ENCODE results near the gene SMARCA2. TPM values are rescaled to one million over a fixed set of nuclear protein-coding genes. Genes with fewer than 3 reads are reported as not detected.

SMARCA2 gene
- total RNA-seq, 1 experiment from 2014 or later: 108 TPM

GRCh38 chr9:2126331-2126803 is 111.2 kb downstream of the SMARCA2 start:
- Histone ChIP-seq H3K79me2 (ENCODE audit: low read length) (peaks cover 34% of the 10 kb centered on the region), H3K9me3 (ENCODE audit: low read length) (no peaks in the 10 kb centered on the region), H4K20me1 (ENCODE audit: insufficient read depth, low read depth, low read length) (no peaks in the 10 kb centered on the region), H3K27me3 (ENCODE audit: low read length) (no peaks in the 10 kb centered on the region), H2AFZ (ENCODE audit: low read length) (no peak overlapping the region), H3K9me2 (replicated peaks; ENCODE audit: insufficient read depth, low read length) (no peaks in the 10 kb centered on the region), H3K36me3 (ENCODE audit: insufficient read depth, low read length) (0 out of 2 replicates have a peak, but pooled peaks cover 3% of the 10 kb centered on the region), H3K27ac (ENCODE audit: low read length) (no peak overlapping the region), H3K9ac (ENCODE audit: low read length) (no peak overlapping the region), H3K4me2 (ENCODE audit: low read depth, low read length, poor library complexity, severe bottlenecking) (no peak overlapping the region), H3K4me1 (ENCODE audit: low read length) (peaks cover 13% of the 10 kb centered on the region), H3K4me3 (ENCODE audit: low read length) (no peak overlapping the region)
- DNase-seq: no peak

- Histone ChIP-seq H3K9ac (ENCODE audit: low read length) (no peak overlapping the region), H2AFZ (ENCODE audit: low read length) (no peak overlapping the region), H3K4me3 (ENCODE audit: low read length) (no peak overlapping the region), H3K27ac (ENCODE audit: low read length) (no peak overlapping the region), H3K36me3 (ENCODE audit: insufficient read depth, low read length) (0 out of 2 replicates have a peak, but pooled peaks cover 3% of the 10 kb centered on the region), H3K9me2 (replicated peaks; ENCODE audit: insufficient read depth, low read length) (no peaks in the 10 kb centered on the region), H3K79me2 (ENCODE audit: low read length) (peaks cover 40% of the 10 kb centered on the region), H3K27me3 (ENCODE audit: low read length) (no peaks in the 10 kb centered on the region), H3K4me1 (ENCODE audit: low read length) (peaks cover 19% of the 10 kb centered on the region), H4K20me1 (ENCODE audit: insufficient read depth, low read depth, low read length) (no peaks in the 10 kb centered on the region), H3K4me2 (ENCODE audit: low read depth, low read length, poor library complexity, severe bottlenecking) (no peak overlapping the region), H3K9me3 (ENCODE audit: low read length) (no peaks in the 10 kb centered on the region)
- DNase-seq: no peak
Observed at GRCh38 chr9:2127486-2127885, 112.3 kb downstream of the SMARCA2 start.

GRCh38 chr9:2128141-2128540 is 113.0 kb downstream of the SMARCA2 start:
- Histone ChIP-seq H3K9me2 (replicated peaks; ENCODE audit: insufficient read depth, low read length) (no peaks in the 10 kb centered on the region), H3K4me1 (ENCODE audit: low read length) (peaks cover 19% of the 10 kb centered on the region), H3K4me2 (ENCODE audit: low read depth, low read length, poor library complexity, severe bottlenecking) (no peak overlapping the region), H4K20me1 (ENCODE audit: insufficient read depth, low read depth, low read length) (no peaks in the 10 kb centered on the region), H3K36me3 (ENCODE audit: insufficient read depth, low read length) (0 out of 2 replicates have a peak, but pooled peaks cover 3% of the 10 kb centered on the region), H3K9ac (ENCODE audit: low read length) (no peak overlapping the region), H2AFZ (ENCODE audit: low read length) (no peak overlapping the region), H3K27ac (ENCODE audit: low read length) (no peak overlapping the region; the same call in 1 of the 2 replicates), H3K79me2 (ENCODE audit: low read length) (peaks cover 40% of the 10 kb centered on the region), H3K4me3 (ENCODE audit: low read length) (no peak overlapping the region), H3K9me3 (ENCODE audit: low read length) (no peaks in the 10 kb centered on the region), H3K27me3 (ENCODE audit: low read length) (no peaks in the 10 kb centered on the region)
- no peak for DNase-seq

GRCh38 chr9:2128618-2129017 is 113.5 kb downstream of the SMARCA2 start:
- H3K4me1 ChIP-seq (ENCODE audit: low read length): peaks cover 19% of the 10 kb centered on the region
- H3K27me3 ChIP-seq (ENCODE audit: low read length): no peaks in the 10 kb centered on the region
- H4K20me1 ChIP-seq (ENCODE audit: insufficient read depth, low read depth, low read length): no peaks in the 10 kb centered on the region
- no peak overlapping the region for H3K4me2 ChIP-seq (ENCODE audit: low read depth, low read length, poor library complexity, severe bottlenecking)
- H3K79me2 ChIP-seq (ENCODE audit: low read length): peaks cover 43% of the 10 kb centered on the region
- no peaks in the 10 kb centered on the region for H3K9me3 ChIP-seq (ENCODE audit: low read length)
- H3K4me3 ChIP-seq (ENCODE audit: low read length): no peak overlapping the region
- H2AFZ ChIP-seq (ENCODE audit: low read length): no peak overlapping the region
- no peak overlapping the region for H3K27ac ChIP-seq (ENCODE audit: low read length)
- H3K9me2 ChIP-seq (replicated peaks; ENCODE audit: insufficient read depth, low read length): no peaks in the 10 kb centered on the region
- 0 out of 2 replicates have a peak, but pooled peaks cover 3% of the 10 kb centered on the region for H3K36me3 ChIP-seq (ENCODE audit: insufficient read depth, low read length)
- no peak for DNase-seq
- no peak overlapping the region for H3K9ac ChIP-seq (ENCODE audit: low read length)

GRCh38 chr9:2130941-2131340 is 115.8 kb downstream of the SMARCA2 start:
- no peaks in the 10 kb centered on the region for H3K9me2 ChIP-seq (replicated peaks; ENCODE audit: insufficient read depth, low read length)
- peaks cover 44% of the 10 kb centered on the region for H3K79me2 ChIP-seq (ENCODE audit: low read length)
- no peaks in the 10 kb centered on the region for H3K9me3 ChIP-seq (ENCODE audit: low read length)
- H4K20me1 ChIP-seq (ENCODE audit: insufficient read depth, low read depth, low read length): no peaks in the 10 kb centered on the region
- no peak overlapping the region for H3K4me2 ChIP-seq (ENCODE audit: low read depth, low read length, poor library complexity, severe bottlenecking)
- H3K27me3 ChIP-seq (ENCODE audit: low read length): no peaks in the 10 kb centered on the region
- H2AFZ ChIP-seq (ENCODE audit: low read length): no peak overlapping the region
- peaks cover 3% of the 10 kb centered on the region for H3K36me3 ChIP-seq (ENCODE audit: insufficient read depth, low read length)
- H3K27ac ChIP-seq (ENCODE audit: low read length): no peak overlapping the region
- H3K4me3 ChIP-seq (ENCODE audit: low read length): no peak overlapping the region
- H3K4me1 ChIP-seq (ENCODE audit: low read length): peaks cover 16% of the 10 kb centered on the region
- H3K9ac ChIP-seq (ENCODE audit: low read length): no peak overlapping the region
- no peak for DNase-seq

GRCh38 chr9:2132484-2133082 is 117.4 kb downstream of the SMARCA2 start:
- Histone ChIP-seq H3K4me2 (ENCODE audit: low read depth, low read length, poor library complexity, severe bottlenecking) (no peak overlapping the region), H3K27ac (ENCODE audit: low read length) (no peak overlapping the region), H3K79me2 (ENCODE audit: low read length) (peaks cover 32% of the 10 kb centered on the region), H4K20me1 (ENCODE audit: insufficient read depth, low read depth, low read length) (no peaks in the 10 kb centered on the region), H3K4me1 (ENCODE audit: low read length) (peaks cover 14% of the 10 kb centered on the region), H2AFZ (ENCODE audit: low read length) (no peak overlapping the region), H3K36me3 (ENCODE audit: insufficient read depth, low read length) (no peaks in the 10 kb centered on the region; the same call in none of the 2 replicates), H3K9ac (ENCODE audit: low read length) (0 out of 2 replicates have a peak overlapping the region, but pooled peaks have one; percentile 4), H3K4me3 (ENCODE audit: low read length) (no peak overlapping the region), H3K9me3 (ENCODE audit: low read length) (no peaks in the 10 kb centered on the region), H3K9me2 (replicated peaks; ENCODE audit: insufficient read depth, low read length) (no peaks in the 10 kb centered on the region), H3K27me3 (ENCODE audit: low read length) (no peaks in the 10 kb centered on the region)
- peak; percentile 73 for DNase-seq

GRCh38 chr9:2134391-2134790 is 119.2 kb downstream of the SMARCA2 start:
- Histone ChIP-seq H3K79me2 (ENCODE audit: low read length) (peaks cover 25% of the 10 kb centered on the region), H3K9me2 (replicated peaks; ENCODE audit: insufficient read depth, low read length) (no peaks in the 10 kb centered on the region), H3K4me2 (ENCODE audit: low read depth, low read length, poor library complexity, severe bottlenecking) (no peak overlapping the region)

GRCh38 chr9:2138646-2139045 is 123.5 kb downstream of the SMARCA2 start:
- H3K27ac ChIP-seq (ENCODE audit: low read length): no peak overlapping the region
- no peaks in the 10 kb centered on the region for H4K20me1 ChIP-seq (ENCODE audit: insufficient read depth, low read depth, low read length)
- DNase-seq: no peak
- H3K36me3 ChIP-seq (ENCODE audit: insufficient read depth, low read length): no peaks in the 10 kb centered on the region; the same call in none of the 2 replicates
- H3K9me3 ChIP-seq (ENCODE audit: low read length): no peaks in the 10 kb centered on the region
- H3K4me3 ChIP-seq (ENCODE audit: low read length): no peak overlapping the region
- no peak overlapping the region for H3K4me2 ChIP-seq (ENCODE audit: low read depth, low read length, poor library complexity, severe bottlenecking)
- no peaks in the 10 kb centered on the region for H3K27me3 ChIP-seq (ENCODE audit: low read length)
- H3K9ac ChIP-seq (ENCODE audit: low read length): no peak overlapping the region
- no peaks in the 10 kb centered on the region for H3K9me2 ChIP-seq (replicated peaks; ENCODE audit: insufficient read depth, low read length)
- peaks cover 22% of the 10 kb centered on the region for H3K79me2 ChIP-seq (ENCODE audit: low read length)
- peaks cover 6% of the 10 kb centered on the region; the same call in 1 of the 2 replicates for H3K4me1 ChIP-seq (ENCODE audit: low read length)
- H2AFZ ChIP-seq (ENCODE audit: low read length): no peak overlapping the region

More at GRCh38 chr9:2134391-2134790, 119.2 kb downstream of the SMARCA2 start:
- H3K27me3 ChIP-seq (ENCODE audit: low read length): no peaks in the 10 kb centered on the region
- no peaks in the 10 kb centered on the region; the same call in none of the 2 replicates for H3K36me3 ChIP-seq (ENCODE audit: insufficient read depth, low read length)
- H3K4me1 ChIP-seq (ENCODE audit: low read length): peaks cover 7% of the 10 kb centered on the region
- H2AFZ ChIP-seq (ENCODE audit: low read length): no peak overlapping the region
- H4K20me1 ChIP-seq (ENCODE audit: insufficient read depth, low read depth, low read length): no peaks in the 10 kb centered on the region
- no peak for DNase-seq
- H3K4me3 ChIP-seq (ENCODE audit: low read length): no peak overlapping the region
- no peak overlapping the region for H3K27ac ChIP-seq (ENCODE audit: low read length)
- no peak overlapping the region for H3K9ac ChIP-seq (ENCODE audit: low read length)
- H3K9me3 ChIP-seq (ENCODE audit: low read length): no peaks in the 10 kb centered on the region

All from Karpas-422 (cell line).